GM23338 (cell line): Measurements from ENCODE around the gene BMPER. TPM values are rescaled to one million over a fixed set of nuclear protein-coding genes. Genes with fewer than 3 reads are reported as not detected.

Source experiments
- ATAC-seq: fragments of 200-7000 bp; cut with Tn5 transposase; 3 replicates; pipeline ENCODE4 v1.9.1; 2020
- DNase-seq: peaks from one replicate; pipeline ENCODE4 v3.0.0-alpha.2; 2015; ENCODE audit warnings: low spot score
- H2AFZ ChIP-seq: fragments of 200-600 bp; sonication (generic); 2 replicates; pipeline ENCODE4 v1.8.0; 2016; ENCODE audit warnings: antibody characterized with exemption, mild to moderate bottlenecking, moderate library complexity
- H3F3A ChIP-seq: fragments of 200-600 bp; sonication (generic); replicated peaks from 2 replicates; pipeline ENCODE4 v1.8.0; 2017; ENCODE audit warnings: antibody characterized with exemption, mixed run types, low read depth
- H3K27ac ChIP-seq: fragments of 200-600 bp; sonication (generic); 2 replicates; pipeline ENCODE4 v1.6.1; 2016; ENCODE audit warnings: low read depth
- H3K27me3 ChIP-seq: fragments of 200-600 bp; sonication (generic); 2 replicates; pipeline ENCODE4 v1.8.0; 2016; ENCODE audit warnings: mild to moderate bottlenecking, mixed run types, moderate library complexity; ENCODE audit not compliant: insufficient read depth
- H3K36me3 ChIP-seq: fragments of 200-600 bp; sonication (generic); 2 replicates; pipeline ENCODE4 v1.8.0; 2016; ENCODE audit warnings: mild to moderate bottlenecking; ENCODE audit not compliant: insufficient read depth
- H3K4me1 ChIP-seq: fragments of 200-600 bp; sonication (generic); 2 replicates; pipeline ENCODE4 v1.8.0; 2016; ENCODE audit warnings: mild to moderate bottlenecking, moderate library complexity; ENCODE audit not compliant: insufficient read depth
- H3K4me2 ChIP-seq: fragments of 200-600 bp; sonication (generic); 2 replicates; pipeline ENCODE4 v1.7.1; 2017; ENCODE audit warnings: mixed run types
- H3K4me3 ChIP-seq: fragments of 200-600 bp; sonication (generic); 2 replicates; pipeline ENCODE4 v1.6.1; 2016; ENCODE audit warnings: mixed run types
- H3K79me2 ChIP-seq: fragments of 200-600 bp; sonication (generic); replicated peaks from 2 replicates; pipeline ENCODE4 v1.8.0; 2017; ENCODE audit warnings: mild to moderate bottlenecking; ENCODE audit not compliant: insufficient read depth
- H3K9me2 ChIP-seq: fragments of 200-600 bp; sonication (generic); 2 replicates; pipeline ENCODE4 v1.8.0; 2017; ENCODE audit not compliant: insufficient read depth
- H4K20me1 ChIP-seq: fragments of 200-600 bp; sonication (generic); replicated peaks from 2 replicates; pipeline ENCODE4 v1.8.0; 2017; ENCODE audit warnings: mild to moderate bottlenecking; ENCODE audit not compliant: insufficient read depth
- H3K27ac Mint-ChIP-seq: 2 replicates; pipeline ENCODE4 v1.8.0; 2020; ENCODE audit warnings: inconsistent platforms, mild to moderate bottlenecking, moderate library complexity, mixed read lengths
- H3K27me3 Mint-ChIP-seq: 3 replicates; pipeline ENCODE4 v1.8.0; 2022; ENCODE audit warnings: low read depth, mild to moderate bottlenecking, moderate library complexity, mixed read lengths, inconsistent platforms; ENCODE audit not compliant: insufficient read depth, poor library complexity
- H3K36me3 Mint-ChIP-seq: 3 replicates; pipeline ENCODE4 v1.8.0; 2021; ENCODE audit warnings: low read depth, mild to moderate bottlenecking, inconsistent platforms, moderate library complexity, mixed read lengths
- H3K4me1 Mint-ChIP-seq: 3 replicates; pipeline ENCODE4 v1.8.0; 2020; ENCODE audit warnings: mild to moderate bottlenecking, inconsistent platforms, mixed read lengths
- H3K4me3 Mint-ChIP-seq: 3 replicates; pipeline ENCODE4 v1.8.0; 2021; ENCODE audit warnings: moderate library complexity, mild to moderate bottlenecking, inconsistent platforms, mixed read lengths
- H3K9me3 Mint-ChIP-seq: 3 replicates; pipeline ENCODE4 v1.8.0; 2020; ENCODE audit warnings: moderate library complexity, mild to moderate bottlenecking, inconsistent platforms, mixed read lengths
- CREB1 ChIP-seq: fragments of 250-450 bp; sonication (Bioruptor Pico); IDR thresholded peaks from 2 replicates; pipeline ENCODE4 v1.5.0; 2020; ENCODE audit warnings: low read depth, mild to moderate bottlenecking, moderate library complexity
- EZH2 ChIP-seq: fragments of 200-600 bp; sonication (generic); IDR thresholded peaks from one replicate; pipeline ENCODE4 v1.8.0; 2017; ENCODE audit warnings: antibody characterized with exemption, mild to moderate bottlenecking, low read depth; ENCODE audit not compliant: unreplicated experiment
- EZH2phosphoT487 ChIP-seq: fragments of 200-600 bp; sonication (generic); IDR thresholded peaks from one replicate; pipeline ENCODE4 v1.8.1; 2018; ENCODE audit warnings: antibody characterized with exemption; ENCODE audit not compliant: unreplicated experiment
- JUNB ChIP-seq: IDR thresholded peaks from one replicate; pipeline ENCODE4 v1.6.1; 2016; ENCODE audit warnings: antibody characterized with exemption; ENCODE audit not compliant: unreplicated experiment
- POLR2AphosphoS5 ChIP-seq: IDR thresholded peaks from 2 replicates; pipeline ENCODE4 v1.6.1; 2016; ENCODE audit warnings: antibody characterized with exemption, low read depth
- STAT1 ChIP-seq: IDR thresholded peaks from one replicate; pipeline ENCODE4 v1.6.1; 2016; ENCODE audit warnings: antibody characterized with exemption; ENCODE audit not compliant: unreplicated experiment
- ZNF114 ChIP-seq: fragments of 250-450 bp; sonication (Bioruptor Pico); IDR thresholded peaks from 2 replicates; pipeline ENCODE4 v1.5.0; 2020; ENCODE audit warnings: mild to moderate bottlenecking, moderate library complexity
- ZNF331 ChIP-seq: fragments of 250-450 bp; sonication (Bioruptor Pico); IDR thresholded peaks from 2 replicates; pipeline ENCODE4 v1.5.0; 2020; ENCODE audit warnings: low read depth, mild to moderate bottlenecking, moderate library complexity
- polyA plus RNA-seq: library from polyadenylated mRNA; unstranded; fragments of >200 nt; fragmentation: Nextera tagmentation; extraction: Ambion mirVana; gene quantifications from 2 replicates; pipeline ENCODE4 v1.2.1, GENCODE V29; 2016
- total RNA-seq: library from RNA; depleted of rRNA; stranded (reverse); fragments of >200 nt; shearing (Covaris generic); gene quantifications from 2 replicates; pipeline ENCODE4 v1.2.3, GENCODE V29; 2014
- TF ChIP-seq, protein P1 (sequence below): IDR thresholded peaks from one replicate; pipeline ENCODE4 v1.6.1; 2018; ENCODE audit warnings: antibody characterized with exemption; ENCODE audit not compliant: unreplicated experiment
- TF ChIP-seq, protein P2 (sequence below), 2 experiments: fragments of 200-600 bp in 1 of 2; sonication (generic) in 1 of 2; conservative IDR thresholded peaks; 2 replicates each; pipeline versions ENCODE4 v1.5.1 to v1.6.1; 2016 to 2017; ENCODE audit warnings: antibody characterized with exemption in 2 of 2, low read depth in 2 of 2, mild to moderate bottlenecking in 2 of 2, moderate library complexity in 1 of 2
- TF ChIP-seq, protein P3 (sequence below): IDR thresholded peaks from 2 replicates; pipeline ENCODE4 v1.6.1; 2016; ENCODE audit warnings: antibody characterized with exemption
- TF ChIP-seq, protein P4 (sequence below): fragments of 250-450 bp; sonication (Bioruptor Pico); IDR thresholded peaks from 2 replicates; pipeline ENCODE4 v1.5.0; 2020; ENCODE audit warnings: mild to moderate bottlenecking, moderate library complexity

Gene BMPER
- total and polyA plus RNA-seq, 2 experiments from 2014 or later, result 0.53 to 1.4 TPM

DNA sequence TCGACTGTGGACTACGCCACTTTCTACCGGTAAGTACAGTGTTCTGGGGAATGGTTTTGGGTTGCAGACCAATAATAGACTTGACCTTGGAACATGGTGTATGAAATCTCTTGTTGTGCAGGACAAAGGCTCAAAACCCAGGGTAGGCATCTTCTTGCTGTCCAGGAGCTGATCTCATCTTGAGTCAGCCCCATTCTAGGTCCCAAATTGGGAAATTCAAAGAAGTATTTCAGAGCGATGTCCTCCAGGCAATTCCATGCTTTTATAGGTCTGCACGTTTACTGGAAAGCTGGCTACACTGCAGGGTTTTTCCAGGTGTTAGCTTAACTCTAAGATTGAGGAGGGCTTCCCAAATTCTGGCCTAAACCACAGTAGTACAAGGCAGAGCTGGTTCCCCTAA is 180.7 kb downstream of the BMPER start:
- no peak overlapping the region for H3K4me3 Mint-ChIP-seq
- no peaks in the 10 kb centered on the region for H3K4me1 ChIP-seq
- H3K4me3 ChIP-seq, result no peak overlapping the region
- H3K4me2 ChIP-seq, result no peak overlapping the region
- H3K27me3 Mint-ChIP-seq, result no peaks in the 10 kb centered on the region
- no peaks in the 10 kb centered on the region for H3K4me1 Mint-ChIP-seq
- H3K27me3 ChIP-seq, result no peaks in the 10 kb centered on the region
- peaks cover 20% of the 10 kb centered on the region for H3K9me2 ChIP-seq
- H4K20me1 ChIP-seq, result no peaks in the 10 kb centered on the region
- ATAC-seq (no peak), DNase-seq (no peak)
- no peaks in the 10 kb centered on the region for H3K36me3 ChIP-seq
- no peak for TF ChIP-seq ZNF331 (CRISPR knock-in tag)
- TF ChIP-seq, protein P1, sequence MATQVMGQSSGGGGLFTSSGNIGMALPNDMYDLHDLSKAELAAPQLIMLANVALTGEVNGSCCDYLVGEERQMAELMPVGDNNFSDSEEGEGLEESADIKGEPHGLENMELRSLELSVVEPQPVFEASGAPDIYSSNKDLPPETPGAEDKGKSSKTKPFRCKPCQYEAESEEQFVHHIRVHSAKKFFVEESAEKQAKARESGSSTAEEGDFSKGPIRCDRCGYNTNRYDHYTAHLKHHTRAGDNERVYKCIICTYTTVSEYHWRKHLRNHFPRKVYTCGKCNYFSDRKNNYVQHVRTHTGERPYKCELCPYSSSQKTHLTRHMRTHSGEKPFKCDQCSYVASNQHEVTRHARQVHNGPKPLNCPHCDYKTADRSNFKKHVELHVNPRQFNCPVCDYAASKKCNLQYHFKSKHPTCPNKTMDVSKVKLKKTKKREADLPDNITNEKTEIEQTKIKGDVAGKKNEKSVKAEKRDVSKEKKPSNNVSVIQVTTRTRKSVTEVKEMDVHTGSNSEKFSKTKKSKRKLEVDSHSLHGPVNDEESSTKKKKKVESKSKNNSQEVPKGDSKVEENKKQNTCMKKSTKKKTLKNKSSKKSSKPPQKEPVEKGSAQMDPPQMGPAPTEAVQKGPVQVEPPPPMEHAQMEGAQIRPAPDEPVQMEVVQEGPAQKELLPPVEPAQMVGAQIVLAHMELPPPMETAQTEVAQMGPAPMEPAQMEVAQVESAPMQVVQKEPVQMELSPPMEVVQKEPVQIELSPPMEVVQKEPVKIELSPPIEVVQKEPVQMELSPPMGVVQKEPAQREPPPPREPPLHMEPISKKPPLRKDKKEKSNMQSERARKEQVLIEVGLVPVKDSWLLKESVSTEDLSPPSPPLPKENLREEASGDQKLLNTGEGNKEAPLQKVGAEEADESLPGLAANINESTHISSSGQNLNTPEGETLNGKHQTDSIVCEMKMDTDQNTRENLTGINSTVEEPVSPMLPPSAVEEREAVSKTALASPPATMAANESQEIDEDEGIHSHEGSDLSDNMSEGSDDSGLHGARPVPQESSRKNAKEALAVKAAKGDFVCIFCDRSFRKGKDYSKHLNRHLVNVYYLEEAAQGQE, result no peak
- TF ChIP-seq, protein P2, sequence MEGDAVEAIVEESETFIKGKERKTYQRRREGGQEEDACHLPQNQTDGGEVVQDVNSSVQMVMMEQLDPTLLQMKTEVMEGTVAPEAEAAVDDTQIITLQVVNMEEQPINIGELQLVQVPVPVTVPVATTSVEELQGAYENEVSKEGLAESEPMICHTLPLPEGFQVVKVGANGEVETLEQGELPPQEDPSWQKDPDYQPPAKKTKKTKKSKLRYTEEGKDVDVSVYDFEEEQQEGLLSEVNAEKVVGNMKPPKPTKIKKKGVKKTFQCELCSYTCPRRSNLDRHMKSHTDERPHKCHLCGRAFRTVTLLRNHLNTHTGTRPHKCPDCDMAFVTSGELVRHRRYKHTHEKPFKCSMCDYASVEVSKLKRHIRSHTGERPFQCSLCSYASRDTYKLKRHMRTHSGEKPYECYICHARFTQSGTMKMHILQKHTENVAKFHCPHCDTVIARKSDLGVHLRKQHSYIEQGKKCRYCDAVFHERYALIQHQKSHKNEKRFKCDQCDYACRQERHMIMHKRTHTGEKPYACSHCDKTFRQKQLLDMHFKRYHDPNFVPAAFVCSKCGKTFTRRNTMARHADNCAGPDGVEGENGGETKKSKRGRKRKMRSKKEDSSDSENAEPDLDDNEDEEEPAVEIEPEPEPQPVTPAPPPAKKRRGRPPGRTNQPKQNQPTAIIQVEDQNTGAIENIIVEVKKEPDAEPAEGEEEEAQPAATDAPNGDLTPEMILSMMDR (conservative IDR thresholded peaks at IDR 0.05; ENCODE audit: low read depth in 2 of 2), result no peak
- TF ChIP-seq STAT1, result no peak
- TF ChIP-seq, protein P3, sequence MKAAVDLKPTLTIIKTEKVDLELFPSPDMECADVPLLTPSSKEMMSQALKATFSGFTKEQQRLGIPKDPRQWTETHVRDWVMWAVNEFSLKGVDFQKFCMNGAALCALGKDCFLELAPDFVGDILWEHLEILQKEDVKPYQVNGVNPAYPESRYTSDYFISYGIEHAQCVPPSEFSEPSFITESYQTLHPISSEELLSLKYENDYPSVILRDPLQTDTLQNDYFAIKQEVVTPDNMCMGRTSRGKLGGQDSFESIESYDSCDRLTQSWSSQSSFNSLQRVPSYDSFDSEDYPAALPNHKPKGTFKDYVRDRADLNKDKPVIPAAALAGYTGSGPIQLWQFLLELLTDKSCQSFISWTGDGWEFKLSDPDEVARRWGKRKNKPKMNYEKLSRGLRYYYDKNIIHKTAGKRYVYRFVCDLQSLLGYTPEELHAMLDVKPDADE, result no peak
- TF ChIP-seq, protein P4, sequence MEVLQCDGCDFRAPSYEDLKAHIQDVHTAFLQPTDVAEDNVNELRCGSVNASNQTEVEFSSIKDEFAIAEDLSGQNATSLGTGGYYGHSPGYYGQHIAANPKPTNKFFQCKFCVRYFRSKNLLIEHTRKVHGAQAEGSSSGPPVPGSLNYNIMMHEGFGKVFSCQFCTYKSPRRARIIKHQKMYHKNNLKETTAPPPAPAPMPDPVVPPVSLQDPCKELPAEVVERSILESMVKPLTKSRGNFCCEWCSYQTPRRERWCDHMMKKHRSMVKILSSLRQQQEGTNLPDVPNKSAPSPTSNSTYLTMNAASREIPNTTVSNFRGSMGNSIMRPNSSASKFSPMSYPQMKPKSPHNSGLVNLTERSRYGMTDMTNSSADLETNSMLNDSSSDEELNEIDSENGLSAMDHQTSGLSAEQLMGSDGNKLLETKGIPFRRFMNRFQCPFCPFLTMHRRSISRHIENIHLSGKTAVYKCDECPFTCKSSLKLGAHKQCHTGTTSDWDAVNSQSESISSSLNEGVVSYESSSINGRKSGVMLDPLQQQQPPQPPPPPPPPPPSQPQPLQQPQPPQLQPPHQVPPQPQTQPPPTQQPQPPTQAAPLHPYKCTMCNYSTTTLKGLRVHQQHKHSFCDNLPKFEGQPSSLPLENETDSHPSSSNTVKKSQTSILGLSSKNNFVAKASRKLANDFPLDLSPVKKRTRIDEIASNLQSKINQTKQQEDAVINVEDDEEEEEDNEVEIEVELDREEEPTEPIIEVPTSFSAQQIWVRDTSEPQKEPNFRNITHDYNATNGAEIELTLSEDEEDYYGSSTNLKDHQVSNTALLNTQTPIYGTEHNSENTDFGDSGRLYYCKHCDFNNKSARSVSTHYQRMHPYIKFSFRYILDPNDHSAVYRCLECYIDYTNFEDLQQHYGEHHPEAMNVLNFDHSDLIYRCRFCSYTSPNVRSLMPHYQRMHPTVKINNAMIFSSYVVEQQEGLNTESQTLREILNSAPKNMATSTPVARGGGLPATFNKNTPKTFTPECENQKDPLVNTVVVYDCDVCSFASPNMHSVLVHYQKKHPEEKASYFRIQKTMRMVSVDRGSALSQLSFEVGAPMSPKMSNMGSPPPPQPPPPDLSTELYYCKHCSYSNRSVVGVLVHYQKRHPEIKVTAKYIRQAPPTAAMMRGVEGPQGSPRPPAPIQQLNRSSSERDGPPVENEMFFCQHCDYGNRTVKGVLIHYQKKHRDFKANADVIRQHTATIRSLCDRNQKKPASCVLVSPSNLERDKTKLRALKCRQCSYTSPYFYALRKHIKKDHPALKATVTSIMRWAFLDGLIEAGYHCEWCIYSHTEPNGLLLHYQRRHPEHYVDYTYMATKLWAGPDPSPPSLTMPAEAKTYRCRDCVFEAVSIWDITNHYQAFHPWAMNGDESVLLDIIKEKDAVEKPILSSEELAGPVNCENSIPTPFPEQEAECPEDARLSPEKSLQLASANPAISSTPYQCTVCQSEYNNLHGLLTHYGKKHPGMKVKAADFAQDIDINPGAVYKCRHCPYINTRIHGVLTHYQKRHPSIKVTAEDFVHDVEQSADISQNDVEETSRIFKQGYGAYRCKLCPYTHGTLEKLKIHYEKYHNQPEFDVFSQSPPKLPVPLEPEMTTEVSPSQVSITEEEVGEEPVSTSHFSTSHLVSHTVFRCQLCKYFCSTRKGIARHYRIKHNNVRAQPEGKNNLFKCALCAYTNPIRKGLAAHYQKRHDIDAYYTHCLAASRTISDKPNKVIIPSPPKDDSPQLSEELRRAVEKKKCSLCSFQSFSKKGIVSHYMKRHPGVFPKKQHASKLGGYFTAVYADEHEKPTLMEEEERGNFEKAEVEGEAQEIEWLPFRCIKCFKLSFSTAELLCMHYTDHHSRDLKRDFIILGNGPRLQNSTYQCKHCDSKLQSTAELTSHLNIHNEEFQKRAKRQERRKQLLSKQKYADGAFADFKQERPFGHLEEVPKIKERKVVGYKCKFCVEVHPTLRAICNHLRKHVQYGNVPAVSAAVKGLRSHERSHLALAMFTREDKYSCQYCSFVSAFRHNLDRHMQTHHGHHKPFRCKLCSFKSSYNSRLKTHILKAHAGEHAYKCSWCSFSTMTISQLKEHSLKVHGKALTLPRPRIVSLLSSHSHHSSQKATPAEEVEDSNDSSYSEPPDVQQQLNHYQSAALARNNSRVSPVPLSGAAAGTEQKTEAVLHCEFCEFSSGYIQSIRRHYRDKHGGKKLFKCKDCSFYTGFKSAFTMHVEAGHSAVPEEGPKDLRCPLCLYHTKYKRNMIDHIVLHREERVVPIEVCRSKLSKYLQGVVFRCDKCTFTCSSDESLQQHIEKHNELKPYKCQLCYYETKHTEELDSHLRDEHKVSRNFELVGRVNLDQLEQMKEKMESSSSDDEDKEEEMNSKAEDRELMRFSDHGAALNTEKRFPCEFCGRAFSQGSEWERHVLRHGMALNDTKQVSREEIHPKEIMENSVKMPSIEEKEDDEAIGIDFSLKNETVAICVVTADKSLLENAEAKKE (CRISPR knock-in tag), result no peak
- TF ChIP-seq EZH2, result no peak
- no peak for TF ChIP-seq POLR2AphosphoS5
- no peak for TF ChIP-seq EZH2phosphoT487
- no peak for TF ChIP-seq ZNF114
- no peak for TF ChIP-seq JUNB
- TF ChIP-seq CREB1 (CRISPR knock-in tag), result no peak
- no peaks in the 10 kb centered on the region for H3K36me3 Mint-ChIP-seq
- H3K27ac Mint-ChIP-seq, result no peak overlapping the region
- H3K27ac ChIP-seq, result no peak overlapping the region
- no peaks in the 10 kb centered on the region for H3F3A ChIP-seq
- H3K9me3 Mint-ChIP-seq, result no peaks in the 10 kb centered on the region
- H2AFZ ChIP-seq, result no peak overlapping the region
- no peaks in the 10 kb centered on the region for H3K79me2 ChIP-seq
